Glutamatergic neuron (in vitro differentiated cells): Measurements from ENCODE around the gene IRGQ. TPM values are rescaled to one million over a fixed set of nuclear protein-coding genes. Genes with fewer than 3 reads are reported as not detected.

Source experiments
- DNase-seq: peaks from one replicate; pipeline ENCODE4 v3.0.0; 2022
- H3K27ac Mint-ChIP-seq: one replicate; pipeline ENCODE4 v1.8.0; 2020; ENCODE audit warnings: mild to moderate bottlenecking, mixed read lengths, inconsistent platforms; ENCODE audit not compliant: unreplicated experiment
- H3K27me3 Mint-ChIP-seq: one replicate; pipeline ENCODE4 v1.8.0; 2020; ENCODE audit warnings: mild to moderate bottlenecking, moderate library complexity, mixed read lengths, inconsistent platforms; ENCODE audit not compliant: unreplicated experiment
- H3K36me3 Mint-ChIP-seq: one replicate; pipeline ENCODE4 v1.8.0; 2020; ENCODE audit warnings: mild to moderate bottlenecking, mixed read lengths, inconsistent platforms; ENCODE audit not compliant: unreplicated experiment
- H3K4me1 Mint-ChIP-seq: one replicate; pipeline ENCODE4 v1.8.0; 2020; ENCODE audit warnings: mild to moderate bottlenecking, low read depth, mixed read lengths, inconsistent platforms; ENCODE audit not compliant: unreplicated experiment
- H3K4me3 Mint-ChIP-seq: one replicate; pipeline ENCODE4 v1.8.0; 2020; ENCODE audit warnings: mild to moderate bottlenecking, mixed read lengths, inconsistent platforms; ENCODE audit not compliant: unreplicated experiment
- H3K9me3 Mint-ChIP-seq: one replicate; pipeline ENCODE4 v1.8.0; 2020; ENCODE audit warnings: mild to moderate bottlenecking, moderate library complexity, mixed read lengths, inconsistent platforms; ENCODE audit not compliant: unreplicated experiment
- total RNA-seq: library from RNA; stranded (reverse); fragmentation: NEBNext Ultra II Directional; extraction: Animal tissue kit (Norgen Biotek cat#: 25700); gene quantifications from one replicate; pipeline ENCODE4 v1.2.1, GENCODE V29; 2021; ENCODE audit not compliant: unreplicated experiment
- TF ChIP-seq, protein P1 (sequence below): fragments of 200-600 bp; sonication (generic); IDR thresholded peaks from one replicate; pipeline ENCODE4 v1.5.0; 2021; ENCODE audit not compliant: partially characterized antibody, unreplicated experiment

IRGQ gene
- total RNA-seq, 1 donor from 2014 or later: 184 TPM

DNA sequence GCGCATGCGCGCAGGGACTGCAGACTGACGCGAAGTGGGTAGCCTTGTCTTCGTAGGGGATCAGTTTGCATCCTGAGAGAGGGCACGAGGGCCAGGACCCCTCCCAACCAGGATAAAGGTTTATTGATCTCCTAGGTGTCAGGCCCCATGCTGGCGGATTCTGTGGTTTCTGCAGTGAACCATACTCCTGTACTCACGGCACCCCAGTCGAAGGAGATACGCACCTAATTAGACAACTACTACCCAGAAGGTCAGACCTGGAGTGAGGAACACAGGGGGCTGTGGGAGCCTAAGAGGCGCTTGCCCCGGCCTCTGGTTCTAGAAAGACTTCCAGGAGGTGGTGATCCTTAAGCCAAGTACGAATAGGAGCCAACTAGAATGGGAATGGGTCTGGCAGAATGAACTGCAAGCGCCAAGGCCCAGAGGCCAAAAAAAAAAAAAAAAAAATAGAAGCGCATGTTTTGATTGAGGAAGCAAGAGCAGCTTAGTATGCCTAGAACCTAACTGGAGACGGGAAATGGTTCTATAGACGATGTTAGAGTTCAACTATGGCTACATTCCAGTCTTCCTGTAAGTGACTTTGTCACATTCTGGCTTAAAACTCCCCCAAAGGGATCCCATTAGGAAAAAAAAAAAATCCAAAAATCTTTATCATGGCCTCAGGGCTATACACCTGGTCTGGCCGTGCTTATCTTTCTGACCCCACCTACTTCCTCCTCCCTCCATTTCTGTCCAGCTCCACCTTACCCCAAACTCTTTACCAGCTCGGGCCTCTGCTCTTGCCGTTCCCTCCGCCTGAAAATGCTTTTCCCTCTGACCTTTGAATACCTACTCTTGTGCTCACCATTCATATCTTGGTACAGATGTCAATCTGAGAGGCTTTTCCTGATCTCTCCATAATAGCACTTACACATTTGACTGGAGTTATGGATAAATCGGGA, 24.4 kb upstream of the IRGQ start:
- Mint-ChIP-seq H3K4me3 (peak overlapping the region; percentile 94), H3K36me3 (peaks cover 8% of the 10 kb centered on the region), H3K4me1 (peaks cover 7% of the 10 kb centered on the region), H3K27me3 (peaks cover 13% of the 10 kb centered on the region), H3K27ac (peak overlapping the region; percentile 99), H3K9me3 (peaks cover 14% of the 10 kb centered on the region)
- TF ChIP-seq, protein P1, sequence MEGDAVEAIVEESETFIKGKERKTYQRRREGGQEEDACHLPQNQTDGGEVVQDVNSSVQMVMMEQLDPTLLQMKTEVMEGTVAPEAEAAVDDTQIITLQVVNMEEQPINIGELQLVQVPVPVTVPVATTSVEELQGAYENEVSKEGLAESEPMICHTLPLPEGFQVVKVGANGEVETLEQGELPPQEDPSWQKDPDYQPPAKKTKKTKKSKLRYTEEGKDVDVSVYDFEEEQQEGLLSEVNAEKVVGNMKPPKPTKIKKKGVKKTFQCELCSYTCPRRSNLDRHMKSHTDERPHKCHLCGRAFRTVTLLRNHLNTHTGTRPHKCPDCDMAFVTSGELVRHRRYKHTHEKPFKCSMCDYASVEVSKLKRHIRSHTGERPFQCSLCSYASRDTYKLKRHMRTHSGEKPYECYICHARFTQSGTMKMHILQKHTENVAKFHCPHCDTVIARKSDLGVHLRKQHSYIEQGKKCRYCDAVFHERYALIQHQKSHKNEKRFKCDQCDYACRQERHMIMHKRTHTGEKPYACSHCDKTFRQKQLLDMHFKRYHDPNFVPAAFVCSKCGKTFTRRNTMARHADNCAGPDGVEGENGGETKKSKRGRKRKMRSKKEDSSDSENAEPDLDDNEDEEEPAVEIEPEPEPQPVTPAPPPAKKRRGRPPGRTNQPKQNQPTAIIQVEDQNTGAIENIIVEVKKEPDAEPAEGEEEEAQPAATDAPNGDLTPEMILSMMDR: no peak
- peak; percentile 95 for DNase-seq

DNA sequence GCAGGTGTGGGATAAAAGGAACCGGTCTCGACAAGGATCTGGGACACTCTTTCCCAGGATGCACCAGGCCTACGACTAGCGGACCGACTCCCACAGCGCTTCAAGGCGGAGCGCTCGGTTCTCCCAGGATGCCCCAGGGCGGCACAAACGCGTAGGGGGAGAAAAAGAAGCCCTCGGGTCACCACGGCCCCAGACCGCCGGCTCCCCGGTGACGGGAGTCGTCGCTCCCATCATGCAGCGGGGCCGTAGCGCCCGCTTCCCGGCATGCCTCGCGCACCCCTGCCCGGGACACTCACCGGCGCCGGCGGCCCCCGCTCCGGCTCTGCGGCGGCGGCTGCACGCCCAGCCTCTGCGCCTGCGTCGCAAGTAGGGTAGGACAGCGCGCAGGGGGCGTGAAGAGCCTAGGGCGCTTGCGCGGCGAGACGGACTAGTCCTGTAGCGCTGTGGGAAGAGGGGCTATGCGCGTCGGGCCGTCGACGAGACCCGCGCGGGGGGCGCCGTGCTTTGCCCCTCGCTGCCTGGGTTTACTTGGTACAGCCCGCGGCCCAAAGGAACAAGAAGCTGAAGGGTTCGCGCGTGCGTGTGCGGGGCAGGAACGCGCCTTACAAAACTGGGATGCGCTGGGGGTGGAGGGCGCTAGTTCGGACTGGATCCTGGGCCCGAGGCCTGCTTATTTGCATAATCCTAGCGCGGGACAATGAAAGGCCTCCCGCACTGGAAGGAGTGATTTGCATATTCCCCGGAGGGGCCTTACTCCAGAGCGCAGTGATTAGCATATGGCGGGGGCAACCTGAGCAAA, 23.5 kb upstream of the IRGQ start, which contains the start of gene ZNF428:
Gene ZNF428, minus strand, starts transcription at position 368 of the 799 bp plus-strand sequence. CDS start 5,325 bp downstream, outside the sequence.
- H3K9me3 Mint-ChIP-seq: peaks cover 14% of the 10 kb centered on the region
- H3K27me3 Mint-ChIP-seq: peaks cover 13% of the 10 kb centered on the region
- TF ChIP-seq, protein P1: no peak
- peaks cover 8% of the 10 kb centered on the region for H3K36me3 Mint-ChIP-seq
- peak within 1 kb of the TSS; percentile 99 for H3K27ac Mint-ChIP-seq
- peaks cover 7% of the 10 kb centered on the region for H3K4me1 Mint-ChIP-seq
- peak within 1 kb of the TSS; percentile 94 for H3K4me3 Mint-ChIP-seq
- peak; percentile 90 for DNase-seq

DNA sequence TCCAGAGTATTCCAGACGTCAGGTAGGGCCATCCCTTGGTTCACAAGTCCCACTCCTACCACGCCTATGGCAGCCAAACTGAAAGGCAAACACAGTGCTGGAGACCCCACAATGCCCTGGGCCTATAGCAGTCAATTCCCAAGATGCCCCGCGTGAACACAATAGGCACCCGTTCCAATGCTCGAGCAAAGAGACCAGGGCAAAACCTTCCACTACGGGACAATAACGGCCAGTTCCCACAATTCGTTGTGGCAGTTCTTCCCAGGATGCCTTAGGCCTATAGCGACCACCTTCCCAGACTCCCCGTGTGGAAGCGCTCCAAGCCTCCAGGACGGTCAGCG, 23.0 kb upstream of the IRGQ start:
- peak overlapping the region; percentile 98 for H3K27ac Mint-ChIP-seq
- H3K4me3 Mint-ChIP-seq: peak overlapping the region; percentile 93
- peaks cover 7% of the 10 kb centered on the region for H3K36me3 Mint-ChIP-seq
- TF ChIP-seq, protein P1: no peak
- peaks cover 12% of the 10 kb centered on the region for H3K9me3 Mint-ChIP-seq
- DNase-seq: peak; percentile 67
- peaks cover 13% of the 10 kb centered on the region for H3K27me3 Mint-ChIP-seq
- peaks cover 7% of the 10 kb centered on the region for H3K4me1 Mint-ChIP-seq

DNA sequence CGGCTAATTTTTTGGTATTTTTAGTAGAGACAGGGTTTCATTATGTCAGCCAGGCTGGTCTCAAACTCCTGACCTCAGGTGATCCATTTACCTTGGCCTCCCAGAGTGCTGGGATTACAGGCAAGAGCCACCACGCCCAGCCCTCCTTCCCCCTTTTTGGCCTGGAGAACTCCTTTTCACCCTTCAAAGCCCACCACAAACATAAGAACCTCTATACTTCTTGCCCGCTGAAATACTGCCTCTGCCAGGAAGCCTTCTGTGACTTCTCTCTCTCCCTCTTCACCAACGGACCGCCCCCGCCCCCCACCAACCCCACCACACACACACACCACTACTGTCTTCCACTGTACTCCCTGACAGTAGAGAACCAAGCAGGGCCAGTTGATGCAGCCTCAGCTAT, 21.0 kb upstream of the IRGQ start:
- Mint-ChIP-seq H3K9me3 (peaks cover 12% of the 10 kb centered on the region), H3K4me1 (peaks cover 7% of the 10 kb centered on the region), H3K36me3 (peaks cover 26% of the 10 kb centered on the region), H3K27me3 (peaks cover 12% of the 10 kb centered on the region), H3K4me3 (no peak overlapping the region), H3K27ac (no peak overlapping the region)
- TF ChIP-seq, protein P1: no peak
- DNase-seq: no peak
